Hepatocyte (in vitro differentiated cells): Measurements from ENCODE around the gene NFIA.

Source experiments
- EZH2 ChIP-seq: fragments of 200-600 bp; sonication (generic); IDR thresholded peaks from 2 replicates; pipeline ENCODE4 v1.6.1; 2016; ENCODE audit warnings: antibody characterized with exemption, mild to moderate bottlenecking, borderline replicate concordance
- EZH2phosphoT487 ChIP-seq: fragments of 200-600 bp; sonication (generic); IDR thresholded peaks from one replicate; pipeline ENCODE4 v1.6.1; 2018; ENCODE audit warnings: antibody characterized with exemption, mild to moderate bottlenecking, low read depth, moderate library complexity; ENCODE audit not compliant: unreplicated experiment, severe bottlenecking
- TF ChIP-seq, protein P1 (sequence below): fragments of 200-600 bp; sonication (generic); IDR thresholded peaks from 2 replicates; pipeline ENCODE4 v1.5.1; 2016; ENCODE audit warnings: antibody characterized with exemption, mild to moderate bottlenecking; ENCODE audit not compliant: poor library complexity

DNA sequence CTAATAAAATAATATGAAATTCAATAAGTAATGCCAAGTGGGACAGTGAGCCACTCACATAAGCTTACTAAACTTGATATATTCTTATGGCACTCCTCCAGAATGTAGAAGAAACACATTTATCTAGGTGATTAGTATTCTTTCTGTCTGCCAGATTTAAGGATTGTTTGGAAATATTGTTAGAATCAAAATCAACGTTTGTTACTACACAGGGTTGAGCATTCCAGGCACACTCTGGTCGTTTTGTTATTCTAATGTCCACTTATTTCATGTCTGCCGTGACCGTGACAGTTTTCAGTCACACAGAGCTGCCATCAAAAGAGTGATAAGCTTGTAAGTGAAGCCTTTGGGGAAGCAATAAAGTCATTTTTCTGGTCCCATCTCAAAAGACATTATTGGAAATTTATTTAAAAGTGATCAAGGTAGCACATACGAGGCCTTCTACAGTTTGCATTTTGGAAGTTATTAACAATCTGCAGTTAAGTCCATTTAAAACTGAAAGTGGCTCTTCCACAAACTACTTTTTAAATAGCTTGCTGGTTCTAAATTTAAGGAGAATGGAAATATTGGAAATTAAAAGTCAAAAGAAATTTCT is 38.0 kb downstream of the NFIA start:
- TF ChIP-seq, protein P1, sequence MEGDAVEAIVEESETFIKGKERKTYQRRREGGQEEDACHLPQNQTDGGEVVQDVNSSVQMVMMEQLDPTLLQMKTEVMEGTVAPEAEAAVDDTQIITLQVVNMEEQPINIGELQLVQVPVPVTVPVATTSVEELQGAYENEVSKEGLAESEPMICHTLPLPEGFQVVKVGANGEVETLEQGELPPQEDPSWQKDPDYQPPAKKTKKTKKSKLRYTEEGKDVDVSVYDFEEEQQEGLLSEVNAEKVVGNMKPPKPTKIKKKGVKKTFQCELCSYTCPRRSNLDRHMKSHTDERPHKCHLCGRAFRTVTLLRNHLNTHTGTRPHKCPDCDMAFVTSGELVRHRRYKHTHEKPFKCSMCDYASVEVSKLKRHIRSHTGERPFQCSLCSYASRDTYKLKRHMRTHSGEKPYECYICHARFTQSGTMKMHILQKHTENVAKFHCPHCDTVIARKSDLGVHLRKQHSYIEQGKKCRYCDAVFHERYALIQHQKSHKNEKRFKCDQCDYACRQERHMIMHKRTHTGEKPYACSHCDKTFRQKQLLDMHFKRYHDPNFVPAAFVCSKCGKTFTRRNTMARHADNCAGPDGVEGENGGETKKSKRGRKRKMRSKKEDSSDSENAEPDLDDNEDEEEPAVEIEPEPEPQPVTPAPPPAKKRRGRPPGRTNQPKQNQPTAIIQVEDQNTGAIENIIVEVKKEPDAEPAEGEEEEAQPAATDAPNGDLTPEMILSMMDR, result no peak
- TF ChIP-seq EZH2 (no peak), EZH2phosphoT487 (no peak)
